GM18870 (cell line): ENCODE results near the gene CDCA3.
"Not testable (repeated sequence)": the region's sequence is repeated elsewhere in the genome, so short reads cannot be mapped to it uniquely, and the experiment has no call there.

Experiments used
- ATAC-seq: cut with Tn5 transposase; IDR thresholded peaks from one replicate; pipeline ENCODE4 v1.9.1; 2021; ENCODE audit warnings: moderate library complexity; ENCODE audit not compliant: unreplicated experiment

The CDCA3 gene

GRCh38 chr12:6851153-6851920, at the start of gene CDCA3:
Gene CDCA3, minus strand, starts transcription at chr12:6851286. Its CDS starts 334 bp downstream, at chr12:6850952.
- peak; percentile 50 for ATAC-seq

GRCh38 chr12:6899837-6900519, 48.9 kb upstream of the CDCA3 start:
- ATAC-seq: no peak

DNA sequence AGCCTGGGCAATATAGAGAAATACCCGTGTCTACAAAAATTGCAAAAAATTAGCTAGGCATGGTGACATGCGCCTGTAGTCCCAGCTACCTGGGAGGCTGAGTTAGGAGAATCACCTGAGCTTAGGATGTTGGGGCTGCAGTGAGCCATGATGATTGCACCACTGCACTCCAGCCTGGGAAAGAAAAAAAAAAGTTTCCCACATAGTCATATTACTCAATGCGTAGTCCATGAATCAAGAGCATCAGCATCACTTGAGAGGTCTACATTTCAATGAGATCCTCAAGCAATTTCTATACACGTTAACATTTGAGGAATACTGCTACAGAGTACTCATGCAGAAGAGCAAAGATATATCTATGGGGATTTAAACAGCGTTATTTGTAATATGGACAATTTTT, 48.3 kb upstream of the CDCA3 start:
- no peak for ATAC-seq

DNA sequence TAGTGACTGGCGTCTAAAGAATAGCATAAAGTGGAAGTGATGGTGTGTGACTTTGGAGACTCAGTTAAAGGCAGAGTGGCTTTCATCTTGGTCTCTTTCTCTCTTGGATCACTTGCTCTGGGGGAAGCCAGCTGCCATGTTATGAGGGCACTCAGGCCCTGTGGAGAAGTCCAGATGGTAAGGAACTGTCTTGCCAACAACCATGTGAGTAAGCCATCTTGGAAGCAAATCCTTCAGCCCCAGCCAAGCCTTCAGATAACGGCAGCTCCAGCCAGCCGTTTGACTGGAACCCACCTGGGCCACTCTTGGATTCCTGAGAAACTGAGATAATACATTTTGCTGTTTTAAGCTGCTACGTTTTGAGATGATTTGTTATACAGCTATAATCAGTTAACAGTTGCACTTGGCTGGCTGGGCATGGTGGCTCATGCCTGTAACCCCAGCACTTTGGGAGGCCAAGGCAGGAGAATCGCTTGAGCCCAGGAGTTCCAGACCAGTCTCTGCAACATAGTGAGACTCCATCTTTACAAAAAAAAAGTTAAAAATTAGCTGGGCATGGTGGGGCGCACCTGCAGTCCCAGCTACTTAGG, 45.9 kb upstream of the CDCA3 start:
- no peak for ATAC-seq

- no peak for ATAC-seq
These were observed 43.2 kb upstream of the CDCA3 start for GRCh38 chr12:6894321-6894720.

GRCh38 chr12:6892683-6893082, 41.6 kb upstream of the CDCA3 start:
- not testable (repeated sequence) for ATAC-seq

DNA sequence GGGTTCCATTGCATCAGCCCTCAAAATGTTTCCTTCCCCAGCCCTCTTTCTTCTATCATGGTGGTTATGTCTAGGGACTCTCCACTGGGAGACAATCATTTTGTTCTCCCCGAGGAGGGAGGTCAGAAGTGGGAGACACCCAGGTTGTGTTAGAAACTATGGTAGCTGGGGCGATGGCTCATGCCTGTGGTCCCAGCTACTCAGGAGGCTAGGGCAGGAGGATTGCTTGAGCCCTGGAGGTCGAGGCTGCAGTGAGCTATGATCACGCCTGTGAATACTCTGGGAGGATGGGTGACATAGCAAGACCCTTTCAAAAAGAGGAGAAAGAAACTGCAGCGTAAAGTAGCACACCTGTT, 40.5 kb upstream of the CDCA3 start:
- peak; percentile 10 for ATAC-seq

- peak; percentile 83 for ATAC-seq
These were observed 39.9 kb upstream of the CDCA3 start for GRCh38 chr12:6890789-6891645.

DNA sequence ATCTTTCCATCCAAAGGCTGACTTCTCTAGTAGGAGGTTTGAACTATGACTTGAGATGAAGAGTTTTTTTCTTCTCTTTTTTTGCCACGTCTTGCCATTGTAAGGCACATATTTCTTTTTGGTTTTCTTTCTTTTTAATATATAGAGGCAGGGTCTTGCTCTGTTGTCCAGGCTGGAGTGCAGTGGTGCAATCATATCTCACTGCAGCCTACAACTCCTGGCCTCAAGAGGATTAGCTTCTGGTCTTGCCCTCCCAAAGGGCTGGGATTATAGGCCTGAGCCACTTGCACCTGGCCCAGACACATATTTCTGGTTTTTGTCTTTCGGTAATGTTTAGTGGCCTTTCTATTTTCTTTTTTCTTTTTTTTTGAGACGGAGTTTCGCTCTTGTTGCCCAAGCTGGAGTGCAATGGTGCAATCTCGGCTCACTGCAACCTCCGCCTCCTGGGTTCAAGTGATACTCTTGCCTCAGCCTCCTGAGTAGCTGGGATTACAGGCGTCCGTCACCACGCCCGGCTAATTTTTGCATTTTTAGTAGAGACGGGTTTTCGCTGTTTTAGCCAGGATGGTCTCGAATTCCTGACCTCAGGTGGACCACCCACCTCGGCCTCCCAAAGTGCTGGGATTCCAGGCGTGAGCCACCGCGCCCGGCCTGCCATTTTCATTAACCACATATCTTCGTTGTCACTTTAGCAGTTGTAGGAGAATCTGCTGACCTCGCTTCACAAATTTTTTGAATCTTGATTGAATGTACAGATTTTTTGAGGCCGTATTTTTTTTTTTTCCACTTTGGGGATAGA, 38.9 kb upstream of the CDCA3 start:
- not testable (repeated sequence) for ATAC-seq

DNA sequence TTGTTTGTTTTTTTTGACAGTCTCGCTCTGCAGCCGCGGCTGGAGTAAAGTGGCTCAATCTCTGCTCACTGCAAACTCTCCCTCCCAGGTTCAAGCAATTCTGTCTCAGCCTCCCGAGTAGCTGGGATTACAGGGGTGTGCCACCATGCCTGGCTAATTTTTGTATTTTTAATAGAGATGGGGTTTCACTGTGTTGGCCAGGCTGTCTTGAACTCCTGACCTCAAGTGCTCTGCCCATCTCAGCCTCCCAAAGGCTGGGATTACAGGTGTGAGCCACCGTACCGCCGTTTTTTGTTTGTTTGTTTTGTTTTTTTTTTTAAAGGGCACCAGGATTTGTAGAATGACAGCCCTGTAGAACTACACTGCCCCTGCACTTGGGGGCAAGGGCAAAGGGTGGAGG, 37.7 kb upstream of the CDCA3 start:
- not testable (repeated sequence) for ATAC-seq

GRCh38 chr12:6888360-6888759, 37.3 kb upstream of the CDCA3 start:
- no peak for ATAC-seq

GRCh38 chr12:6887460-6887859, 36.4 kb upstream of the CDCA3 start:
- no peak for ATAC-seq

DNA sequence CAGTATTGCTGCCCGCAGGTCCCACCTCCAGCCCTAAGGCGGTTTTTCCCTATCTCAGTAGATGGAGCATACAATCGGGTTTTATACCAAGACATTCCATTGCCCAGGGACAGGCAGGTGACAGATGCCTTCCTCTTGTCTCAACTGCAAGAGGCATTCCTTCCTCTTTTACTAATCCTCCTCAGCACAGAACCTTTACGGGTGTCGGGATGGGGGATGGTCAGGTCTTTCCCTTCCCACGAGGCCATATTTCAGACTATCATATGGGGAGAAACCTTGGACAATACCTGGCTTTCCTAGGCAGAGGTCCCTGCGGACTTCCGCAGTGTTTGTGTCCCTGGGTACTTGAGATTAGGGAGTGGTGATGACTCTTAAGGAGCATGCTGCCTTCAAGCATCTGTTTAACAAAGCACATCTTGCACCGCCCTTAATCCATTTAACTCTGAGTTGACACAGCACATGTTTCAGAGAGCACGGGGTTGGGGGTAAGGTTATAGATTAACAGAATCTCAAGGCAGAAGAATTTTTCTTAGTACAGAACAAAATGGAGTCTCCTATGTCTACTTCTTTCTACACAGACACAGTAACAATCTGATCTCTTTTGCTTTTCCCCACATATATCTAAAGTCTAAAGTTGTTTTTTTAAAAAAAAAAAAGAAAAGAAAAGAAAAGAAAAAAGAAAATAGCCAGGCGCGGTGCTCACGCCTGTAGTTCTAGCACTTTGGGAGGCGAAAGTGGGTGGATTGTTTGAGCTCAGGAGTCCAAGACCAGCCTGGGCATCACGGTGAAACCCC, 35.3 kb upstream of the CDCA3 start:
- not testable (repeated sequence) for ATAC-seq

- ATAC-seq: no peak
These were observed 33.5 kb upstream of the CDCA3 start for GRCh38 chr12:6884539-6884938.

DNA sequence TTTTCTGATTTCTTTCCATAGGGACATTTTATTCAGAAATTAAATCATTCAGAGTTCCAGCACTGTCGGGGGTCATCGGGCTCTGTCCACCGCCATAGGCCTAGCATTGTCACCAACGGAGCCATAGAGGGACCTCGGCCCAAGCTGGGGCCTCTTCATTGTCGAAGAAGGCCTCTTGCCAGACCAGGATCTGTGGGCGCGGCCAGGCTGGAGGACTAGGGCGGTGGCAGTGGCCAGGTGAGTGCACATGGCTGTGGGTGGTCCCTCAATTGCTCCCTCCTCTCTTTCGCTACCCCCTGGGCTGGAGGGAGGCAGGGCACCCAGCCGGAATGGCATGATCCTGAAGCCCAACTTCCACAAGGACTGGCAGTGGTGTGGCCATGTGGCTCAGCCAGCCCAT, 32.6 kb upstream of the CDCA3 start:
- ATAC-seq: no peak

DNA sequence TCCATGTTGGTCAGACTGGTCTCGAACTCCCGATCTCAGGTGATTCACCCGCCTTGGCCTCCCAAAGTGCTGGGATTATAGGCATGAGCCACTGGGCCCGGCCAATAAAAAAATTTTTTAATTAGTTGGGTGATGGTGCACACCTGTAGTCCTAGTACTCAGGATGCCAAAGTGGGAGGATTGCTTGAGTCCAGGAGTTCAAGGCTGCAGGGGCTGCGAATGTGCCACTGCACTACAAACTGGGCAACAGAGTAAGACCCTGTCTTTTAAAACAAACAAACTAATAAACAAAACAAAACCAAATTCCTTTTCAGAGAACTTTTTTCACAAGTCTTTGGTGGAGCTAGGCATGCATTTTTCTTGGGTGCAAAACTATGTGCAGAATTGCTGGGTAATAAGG, 32.2 kb upstream of the CDCA3 start:
- ATAC-seq: no peak

GRCh38 chr12:6879824-6880223, 28.7 kb upstream of the CDCA3 start:
- ATAC-seq: not testable (repeated sequence)

GRCh38 chr12:6874015-6874368, 22.9 kb upstream of the CDCA3 start:
- not testable (repeated sequence) for ATAC-seq

- ATAC-seq: no peak
These were observed 22.3 kb upstream of the CDCA3 start, which contains the start of gene SPSB2 for GRCh38 chr12:6873094-6874014. Gene SPSB2, minus strand, starts transcription at chr12:6873303. Its CDS starts 402 bp downstream, at chr12:6872901.
